ENCODE data around the gene XRN1. TPM values are rescaled to one million over a fixed set of nuclear protein-coding genes. Genes with fewer than 3 reads are reported as not detected.
"Not testable (repeated sequence)": the region's sequence is repeated elsewhere in the genome, so short reads cannot be mapped to it uniquely, and the experiment has no call there.

Gene XRN1
- total RNA-seq, 3 donors from 2014 or later (not counting 1 experiment from before 2014, with no cell fraction given) = 116 to 141 (median 128) TPM

- no peaks in the 10 kb centered on the region for H3K4me1 Mint-ChIP-seq
- Histone ChIP-seq H3K4me1 (ENCODE audit: control insufficient read depth, insufficient read depth, low read length) (no peaks in the 10 kb centered on the region), H3K36me3 (ENCODE audit: control insufficient read depth, insufficient read depth, low read length) (peaks cover 52% of the 10 kb centered on the region), H3K4me3 (ENCODE audit: low read length) (no peak overlapping the region), H3K27ac (ENCODE audit: low read length) (no peak overlapping the region), H3K27me3 (ENCODE audit: control insufficient read depth, insufficient read depth, low read length) (no peaks in the 10 kb centered on the region), H3K9me3 (ENCODE audit: control insufficient read depth, insufficient read depth, low read length) (no peaks in the 10 kb centered on the region)
- H3K27ac Mint-ChIP-seq = peak overlapping the region; percentile 5 to 19
- H3K27me3 Mint-ChIP-seq (ENCODE audit: low read depth in 2 of 2) = no peaks in the 10 kb centered on the region
- DNase-seq = no peak
- no peak for ATAC-seq
- WGBS (ENCODE audit: insufficient coverage) = 99% methylated on average over 3 of the region's 3 CpGs
- H3K9me3 Mint-ChIP-seq = no peaks in the 10 kb centered on the region
- intact Hi-C loops (cut with micrococcal nuclease) = no loop called here
- H3K4me3 Mint-ChIP-seq = no peak overlapping the region
- peaks cover 22% of the 10 kb centered on the region for H3K36me3 Mint-ChIP-seq
- no peak for TF ChIP-seq CTCF (IDR thresholded peaks at IDR 0.05)
Measured at GRCh38 chr3:142374687-142375086, 73.2 kb downstream of the XRN1 start.

- WGBS (ENCODE audit: insufficient coverage) = 97% methylated on average over 5 of the region's 6 CpGs
- ATAC-seq; intact Hi-C loops (cut with micrococcal nuclease); H3K4me1 ChIP-seq (ENCODE audit: control insufficient read depth, insufficient read depth, low read length); H3K9me3 ChIP-seq (ENCODE audit: control insufficient read depth, insufficient read depth, low read length); H3K27ac ChIP-seq (ENCODE audit: low read length); H3K4me3 Mint-ChIP-seq; H3K4me1 Mint-ChIP-seq; H3K9me3 Mint-ChIP-seq; H3K27me3 ChIP-seq (ENCODE audit: control insufficient read depth, insufficient read depth, low read length); H3K27me3 Mint-ChIP-seq (ENCODE audit: low read depth in 2 of 2); H3K36me3 Mint-ChIP-seq; H3K27ac Mint-ChIP-seq; DNase-seq; H3K4me3 ChIP-seq (ENCODE audit: low read length): not testable (repeated sequence)
- H3K36me3 ChIP-seq (ENCODE audit: control insufficient read depth, insufficient read depth, low read length) = peaks cover 49% of the 10 kb centered on the region
Measured at GRCh38 chr3:142369576-142369975, 78.3 kb downstream of the XRN1 start.

GRCh38 chr3:142366434-142366833, 81.4 kb downstream of the XRN1 start:
- H3K4me1 ChIP-seq (ENCODE audit: control insufficient read depth, insufficient read depth, low read length) = no peaks in the 10 kb centered on the region
- intact Hi-C loops (cut with micrococcal nuclease) = no loop called here
- Mint-ChIP-seq H3K27ac (no peak overlapping the region), H3K9me3 (no peaks in the 10 kb centered on the region), H3K4me3 (no peak overlapping the region), H3K36me3 (no peaks in the 10 kb centered on the region), H3K4me1 (peaks cover 0 to 4% of the 10 kb centered on the region in 2 donors), H3K27me3 (ENCODE audit: low read depth in 2 of 2) (no peaks in the 10 kb centered on the region)
- no peaks in the 10 kb centered on the region for H3K9me3 ChIP-seq (ENCODE audit: control insufficient read depth, insufficient read depth, low read length)
- peaks cover 55% of the 10 kb centered on the region for H3K36me3 ChIP-seq (ENCODE audit: control insufficient read depth, insufficient read depth, low read length)
- H3K27me3 ChIP-seq (ENCODE audit: control insufficient read depth, insufficient read depth, low read length) = no peaks in the 10 kb centered on the region
- no peak for DNase-seq
- 100% methylated on average over 1 of the region's 1 CpG for WGBS (ENCODE audit: insufficient coverage)
- TF ChIP-seq CTCF (IDR thresholded peaks at IDR 0.05) = no peak
- no peak for ATAC-seq
- H3K4me3 ChIP-seq (ENCODE audit: low read length) = no peak overlapping the region
- H3K27ac ChIP-seq (ENCODE audit: low read length) = no peak overlapping the region

GRCh38 chr3:142363936-142364467, 83.8 kb downstream of the XRN1 start:
- Histone ChIP-seq H3K4me3 (ENCODE audit: low read length) (no peak overlapping the region), H3K9me3 (ENCODE audit: control insufficient read depth, insufficient read depth, low read length) (no peaks in the 10 kb centered on the region), H3K27ac (ENCODE audit: low read length) (no peak overlapping the region), H3K27me3 (ENCODE audit: control insufficient read depth, insufficient read depth, low read length) (no peaks in the 10 kb centered on the region), H3K36me3 (ENCODE audit: control insufficient read depth, insufficient read depth, low read length) (peaks cover 61% of the 10 kb centered on the region), H3K4me1 (ENCODE audit: control insufficient read depth, insufficient read depth, low read length) (no peaks in the 10 kb centered on the region)
- no peaks in the 10 kb centered on the region for H3K9me3 Mint-ChIP-seq
- no peaks in the 10 kb centered on the region for H3K36me3 Mint-ChIP-seq
- 98% methylated on average over 2 of the region's 2 CpGs for WGBS (ENCODE audit: insufficient coverage)
- H3K27me3 Mint-ChIP-seq (ENCODE audit: low read depth in 2 of 2) = no peaks in the 10 kb centered on the region
- no peak overlapping the region for H3K27ac Mint-ChIP-seq
- DNase-seq = no peak
- TF ChIP-seq CTCF (IDR thresholded peaks at IDR 0.05) = no peak
- intact Hi-C loops (cut with micrococcal nuclease) = no loop called here
- ATAC-seq = no peak
- H3K4me3 Mint-ChIP-seq = no peak overlapping the region
- H3K4me1 Mint-ChIP-seq = peaks cover 0 to 4% of the 10 kb centered on the region in 2 donors

GRCh38 chr3:142363433-142363832, 84.4 kb downstream of the XRN1 start:
- peaks cover 61% of the 10 kb centered on the region for H3K36me3 ChIP-seq (ENCODE audit: control insufficient read depth, insufficient read depth, low read length)
- ATAC-seq; H3K27me3 Mint-ChIP-seq (ENCODE audit: low read depth in 2 of 2); H3K4me1 ChIP-seq (ENCODE audit: control insufficient read depth, insufficient read depth, low read length); H3K4me1 Mint-ChIP-seq; H3K4me3 Mint-ChIP-seq; H3K27ac ChIP-seq (ENCODE audit: low read length); H3K4me3 ChIP-seq (ENCODE audit: low read length); H3K9me3 ChIP-seq (ENCODE audit: control insufficient read depth, insufficient read depth, low read length); DNase-seq; H3K9me3 Mint-ChIP-seq; H3K27me3 ChIP-seq (ENCODE audit: control insufficient read depth, insufficient read depth, low read length); intact Hi-C loops (cut with micrococcal nuclease); H3K27ac Mint-ChIP-seq; H3K36me3 Mint-ChIP-seq: not testable (repeated sequence)
- WGBS (ENCODE audit: insufficient coverage) = 100% methylated on average over 1 of the region's 2 CpGs
